Activated CD4-positive, CD25-positive, alpha-beta regulatory T cell treated with anti-CD3 and anti-CD28 coated beads, Interleukin-2, amount 50 U/mL, for 16 hours (primary cell): ENCODE data around the gene TEX44.
"Not testable (repeated sequence)": the region's sequence is repeated elsewhere in the genome, so short reads cannot be mapped to it uniquely, and the experiment has no call there.

Experiments used
- DNase-seq: peaks from one replicate; pipeline ENCODE4 v3.0.0-alpha.2; 2020; ENCODE audit warnings: low read depth, low spot score

TEX44 gene

GRCh38 chr2:231592636-231593145 lies at the start of gene TEX44:
Gene TEX44 (plus strand): TSS chr2:231592864. CDS start chr2:231592952, 88 bp downstream.
- no peak for DNase-seq

DNA sequence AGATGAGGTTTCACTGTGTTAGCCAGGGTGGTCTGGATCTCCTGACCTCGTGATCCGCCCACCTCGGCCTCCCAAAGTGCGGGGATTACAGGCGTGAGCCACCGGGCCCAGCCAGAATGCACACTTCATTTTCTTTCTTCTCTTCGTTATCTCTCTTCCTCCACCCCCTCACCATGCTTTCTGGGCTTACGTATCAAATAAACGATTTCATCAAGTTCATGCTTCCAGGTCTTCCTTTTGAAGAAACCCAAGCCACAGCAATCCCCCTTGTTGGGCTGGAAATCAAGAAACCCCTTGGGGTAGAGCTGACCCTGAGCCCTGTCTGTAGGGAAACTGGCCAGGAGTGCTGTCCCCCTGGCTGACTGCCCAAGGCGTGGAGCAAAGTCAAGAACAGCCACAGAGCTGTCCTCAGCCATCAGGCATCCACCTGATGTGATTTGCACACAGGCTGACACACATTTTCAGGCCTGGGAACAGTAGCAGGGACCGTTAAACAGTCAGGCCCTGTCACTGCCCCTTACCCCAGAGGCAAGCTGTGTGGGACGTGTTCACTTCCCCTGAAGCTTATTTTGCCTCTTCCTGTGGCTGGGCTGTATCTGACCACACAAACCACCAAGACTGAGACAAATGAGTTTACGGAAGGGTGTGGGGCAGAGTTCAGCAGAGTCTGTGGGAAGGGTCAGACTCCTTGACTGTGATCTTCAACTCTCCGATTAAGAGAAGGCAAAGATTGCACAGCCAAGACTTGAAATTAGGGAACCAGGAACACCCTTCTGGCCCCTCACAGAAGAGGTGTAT lies 47.4 kb upstream of the TEX44 start:
- no peak for DNase-seq

GRCh38 chr2:231546014-231546715 lies 46.5 kb upstream of the TEX44 start:
- no peak for DNase-seq

DNA sequence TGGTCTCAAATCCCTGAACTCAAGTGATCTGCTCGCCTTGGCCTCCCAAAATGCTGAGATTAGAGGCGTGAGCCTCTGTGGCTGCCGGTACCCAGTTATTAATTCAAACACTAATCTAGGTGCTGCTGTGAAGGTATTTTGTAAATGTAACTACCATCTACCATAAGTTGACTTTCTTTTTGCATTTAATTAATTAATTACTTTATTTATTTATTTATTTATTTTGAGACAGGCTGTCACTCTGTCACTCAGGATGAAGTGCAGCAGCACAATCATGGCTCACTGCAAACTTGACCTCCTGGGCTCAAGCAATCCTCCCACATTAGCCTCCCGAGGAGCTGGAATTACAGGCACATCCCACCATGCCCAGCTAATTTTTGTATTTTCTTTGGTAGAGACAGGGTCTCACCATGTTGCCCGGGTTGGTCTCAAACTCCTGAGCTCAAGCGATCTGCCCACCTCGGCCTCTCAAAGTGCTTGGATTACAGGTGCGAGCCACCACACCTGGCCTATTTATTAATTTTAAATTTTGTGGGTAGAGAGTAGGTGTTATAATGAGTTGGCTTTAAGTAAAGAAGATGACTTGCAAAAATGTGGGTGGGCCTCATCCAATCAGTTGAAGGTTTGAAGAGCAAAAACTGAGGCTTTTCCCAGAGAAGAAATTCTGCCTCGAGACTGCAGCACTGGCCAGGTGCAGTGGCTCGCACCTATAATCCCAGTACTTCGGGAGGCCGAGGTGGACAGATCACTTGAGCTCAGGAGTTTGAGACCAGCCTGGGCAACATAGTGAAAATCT lies 45.2 kb upstream of the TEX44 start:
- no peak for DNase-seq

DNA sequence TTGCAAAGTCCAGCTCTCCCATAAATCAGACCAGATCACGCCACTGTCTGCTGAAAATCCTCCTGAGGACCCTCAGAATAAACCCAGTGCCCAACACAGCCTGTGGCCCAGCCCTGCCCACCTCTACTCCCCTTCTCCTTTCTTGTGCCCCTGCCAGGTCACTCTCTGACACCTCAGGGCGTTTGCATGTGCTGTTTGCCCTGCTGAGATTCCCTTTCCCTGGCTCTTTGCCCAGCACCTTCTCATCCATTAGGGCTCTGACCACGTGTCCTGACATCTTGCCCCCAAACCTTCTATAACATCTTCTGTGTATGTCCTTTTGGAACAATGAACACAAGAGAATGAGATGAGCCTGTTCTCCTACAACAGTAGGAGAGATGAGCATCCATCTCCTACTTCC lies 43.9 kb upstream of the TEX44 start:
- DNase-seq: no peak

DNA sequence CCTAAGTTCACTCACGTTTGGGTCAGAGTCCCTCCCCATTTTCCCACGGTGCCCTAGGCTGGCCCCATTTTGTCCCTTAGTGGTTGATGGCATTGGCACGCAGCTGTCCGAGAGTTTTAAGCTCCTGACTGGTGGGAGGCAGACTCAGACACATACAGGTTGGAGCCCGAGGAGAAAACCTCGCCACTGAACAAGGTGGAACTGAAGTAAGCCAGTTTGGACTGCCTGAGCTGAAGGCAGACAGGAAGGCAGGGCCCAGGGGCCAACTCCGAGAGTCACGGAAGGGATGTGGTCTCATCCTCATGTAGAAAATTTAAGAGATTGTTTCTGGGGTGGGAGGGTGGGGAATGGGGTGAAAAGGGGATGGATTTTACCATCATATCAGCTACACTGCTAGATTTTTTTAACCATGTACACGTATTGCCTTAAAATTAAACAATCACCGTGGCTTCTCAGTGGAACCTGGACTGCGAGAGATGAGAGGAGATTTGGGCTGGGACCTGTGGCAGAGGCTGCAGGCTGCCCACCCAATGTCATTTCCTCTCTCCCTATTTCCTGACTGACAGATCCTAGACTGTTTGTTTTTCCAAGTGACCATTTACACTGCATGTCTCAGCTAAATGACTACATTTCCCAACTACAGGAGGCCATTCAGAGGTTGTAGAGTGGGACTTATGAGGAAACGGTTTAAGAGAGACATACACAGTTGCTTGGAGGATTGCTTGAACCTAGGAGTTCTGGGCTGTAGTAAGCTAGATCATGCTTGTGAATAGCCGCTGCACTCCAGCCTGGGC lies 43.0 kb upstream of the TEX44 start:
- no peak for DNase-seq

GRCh38 chr2:231552752-231553151 lies 39.9 kb upstream of the TEX44 start:
- DNase-seq: no peak

GRCh38 chr2:231554327-231554726 lies 38.3 kb upstream of the TEX44 start:
- no peak for DNase-seq

DNA sequence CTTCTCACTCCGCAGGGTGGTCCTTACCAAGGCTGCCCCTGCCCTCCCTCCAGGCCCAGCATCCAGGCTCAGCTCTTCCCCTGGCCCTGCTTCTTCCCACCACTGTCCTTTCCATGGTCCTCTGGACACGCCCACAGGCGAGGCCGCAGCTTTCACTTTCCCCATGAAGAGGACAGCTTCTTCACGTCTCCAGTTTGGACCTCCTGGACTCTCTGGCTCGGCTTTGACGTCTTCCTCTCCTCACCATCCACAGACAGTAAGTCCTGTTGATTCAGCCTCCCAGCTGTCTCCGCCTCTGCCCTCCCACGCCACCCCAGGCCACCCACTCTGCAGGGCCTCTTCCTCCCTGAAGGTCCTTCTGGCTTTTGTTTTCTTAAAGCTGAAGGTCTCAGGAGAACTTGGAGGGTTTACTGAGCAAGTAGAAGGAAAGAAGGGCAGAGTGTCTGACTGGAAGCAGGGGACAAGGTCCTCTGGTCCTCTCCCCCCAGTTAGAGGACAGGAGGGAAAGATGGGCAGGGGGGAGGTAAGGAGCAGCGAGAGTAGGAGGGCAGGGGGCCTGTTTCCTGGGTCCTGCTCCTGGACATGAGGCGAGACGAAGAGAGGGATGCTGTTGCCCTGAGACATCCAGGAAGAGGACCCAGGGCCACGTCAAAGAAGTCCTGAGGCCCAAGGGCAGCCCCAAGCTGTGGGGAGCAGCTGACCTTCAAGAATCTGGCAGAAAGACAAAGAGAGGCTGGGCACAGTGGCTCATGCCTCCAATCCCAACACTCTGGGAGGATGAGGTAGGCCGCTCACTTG lies 37.7 kb upstream of the TEX44 start:
- no peak for DNase-seq

DNA sequence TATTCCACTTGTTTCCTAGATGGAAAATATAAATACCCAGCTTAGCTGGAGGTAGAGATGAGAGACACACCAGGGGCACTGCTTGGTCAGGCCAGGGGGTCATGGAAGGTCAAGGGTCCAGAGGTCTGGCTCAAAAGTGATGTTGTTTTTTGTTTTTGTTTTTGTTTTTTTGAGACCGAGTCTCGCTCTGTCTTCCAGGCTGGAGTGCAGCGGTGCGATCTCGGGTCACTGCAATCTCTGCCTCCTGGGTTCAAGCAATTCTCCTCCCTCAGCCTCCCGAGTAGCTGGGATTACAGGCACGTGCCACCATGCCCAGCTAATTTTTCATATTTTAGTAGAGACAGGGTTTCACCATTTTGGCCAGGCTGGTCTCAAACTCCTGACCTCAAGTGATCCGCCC lies 36.2 kb upstream of the TEX44 start:
- not testable (repeated sequence) for DNase-seq

GRCh38 chr2:231556981-231557380 lies 35.7 kb upstream of the TEX44 start:
- no peak for DNase-seq

- DNase-seq: peak; percentile 31
Measured at GRCh38 chr2:231557571-231558217, 35.0 kb upstream of the TEX44 start.

- no peak for DNase-seq
Measured at GRCh38 chr2:231563378-231563961, 29.2 kb upstream of the TEX44 start.

DNA sequence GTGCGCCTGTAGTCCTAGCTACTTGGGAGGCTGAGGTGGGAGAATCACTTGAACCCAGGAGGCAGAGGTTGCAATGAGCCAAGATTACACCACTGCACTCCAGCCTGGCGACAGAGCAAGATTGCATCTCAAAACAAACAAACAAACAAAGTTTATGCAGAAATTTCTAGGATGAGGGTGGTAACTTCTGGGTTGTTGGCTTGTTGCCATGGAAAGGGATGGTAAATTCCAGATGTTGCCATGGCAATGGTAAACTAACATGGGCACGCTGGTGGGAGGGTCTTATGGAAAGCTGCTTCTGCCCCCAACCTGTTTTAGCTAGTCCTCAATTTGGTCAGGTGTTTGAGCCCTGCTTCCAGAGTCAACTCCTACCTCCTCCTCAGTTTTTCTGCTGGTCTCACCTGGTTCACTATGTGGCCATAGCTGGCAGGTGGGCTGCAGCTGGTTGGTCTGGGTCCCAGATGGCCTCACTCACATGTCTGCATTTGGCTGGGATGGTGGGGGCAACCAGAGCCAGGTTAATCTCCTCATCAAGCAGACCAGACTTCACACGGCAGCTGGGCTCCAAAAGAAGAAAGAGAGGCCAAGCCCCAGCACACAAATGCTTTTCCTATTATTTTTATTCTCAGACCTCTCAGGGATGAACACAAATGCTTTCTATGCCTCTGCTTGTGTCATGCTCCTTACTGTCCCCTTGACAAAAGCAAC lies 26.6 kb upstream of the TEX44 start:
- no peak for DNase-seq

- no peak for DNase-seq
Measured at GRCh38 chr2:231567159-231567558, 25.5 kb upstream of the TEX44 start.

- DNase-seq: no peak
Measured at GRCh38 chr2:231568098-231568784, 24.4 kb upstream of the TEX44 start.

DNA sequence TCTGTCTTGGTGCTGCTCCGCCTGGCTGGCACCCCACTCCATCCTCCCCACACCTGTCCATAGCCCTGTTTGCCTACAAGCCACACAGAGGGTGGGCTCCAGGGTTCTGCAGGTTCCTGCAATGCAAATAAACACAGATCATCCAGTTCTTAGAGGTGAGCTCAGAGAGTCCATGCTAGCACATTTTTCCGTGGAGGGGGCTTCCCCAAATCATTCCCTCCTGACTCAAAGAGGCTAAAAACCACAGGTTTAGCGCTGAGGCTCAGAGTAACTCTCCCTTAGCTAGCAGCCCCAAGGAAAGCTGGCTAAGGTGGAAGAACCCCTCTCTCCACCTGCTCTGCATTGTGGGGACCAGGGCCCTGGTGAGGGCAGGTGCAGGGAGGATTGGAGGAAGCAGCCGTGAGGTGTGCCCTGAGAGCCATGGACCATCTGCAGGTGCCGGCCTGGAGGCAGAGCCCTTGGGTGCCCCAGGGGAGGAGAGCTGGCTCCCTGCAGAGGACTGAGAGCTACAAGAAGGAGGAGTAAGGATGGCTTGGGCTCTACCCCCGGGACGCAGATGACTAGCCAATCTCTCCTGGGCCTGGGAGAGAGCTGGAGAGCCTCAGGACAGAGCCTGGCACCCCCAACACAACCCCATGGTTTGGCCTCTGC lies 23.8 kb upstream of the TEX44 start:
- DNase-seq: no peak

- DNase-seq: not testable (repeated sequence)
Measured at GRCh38 chr2:231570915-231571314, 21.7 kb upstream of the TEX44 start.
